Suppressor macrophage treated with lipopolysaccharide for 4 hours (primary cell): ENCODE data around the gene DLGAP1.

ENCODE experiments used
- DNase-seq: peaks from one replicate; pipeline ENCODE4 v3.0.0-alpha.2; 2020

Gene DLGAP1

DNA sequence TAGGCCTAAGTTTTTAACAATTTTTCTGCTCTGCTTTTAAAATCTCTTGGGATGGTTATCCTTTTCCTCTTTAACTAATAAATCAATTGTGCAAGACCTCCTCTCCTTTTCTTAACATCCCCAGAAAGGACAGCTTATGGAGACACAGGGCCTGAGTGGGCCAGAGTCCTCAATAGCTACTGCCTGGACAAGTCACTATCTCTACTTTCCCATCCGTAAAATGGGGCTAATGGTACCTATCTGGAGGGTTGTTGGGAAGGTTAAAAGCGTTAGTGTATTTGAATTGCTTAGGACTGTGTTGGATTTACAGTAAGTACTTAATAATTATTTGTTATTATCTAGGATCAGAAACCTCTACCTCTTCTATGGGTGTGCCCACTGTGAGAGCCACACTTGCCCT, 945.1 kb downstream of the DLGAP1 start:
- DNase-seq: no peak

DNA sequence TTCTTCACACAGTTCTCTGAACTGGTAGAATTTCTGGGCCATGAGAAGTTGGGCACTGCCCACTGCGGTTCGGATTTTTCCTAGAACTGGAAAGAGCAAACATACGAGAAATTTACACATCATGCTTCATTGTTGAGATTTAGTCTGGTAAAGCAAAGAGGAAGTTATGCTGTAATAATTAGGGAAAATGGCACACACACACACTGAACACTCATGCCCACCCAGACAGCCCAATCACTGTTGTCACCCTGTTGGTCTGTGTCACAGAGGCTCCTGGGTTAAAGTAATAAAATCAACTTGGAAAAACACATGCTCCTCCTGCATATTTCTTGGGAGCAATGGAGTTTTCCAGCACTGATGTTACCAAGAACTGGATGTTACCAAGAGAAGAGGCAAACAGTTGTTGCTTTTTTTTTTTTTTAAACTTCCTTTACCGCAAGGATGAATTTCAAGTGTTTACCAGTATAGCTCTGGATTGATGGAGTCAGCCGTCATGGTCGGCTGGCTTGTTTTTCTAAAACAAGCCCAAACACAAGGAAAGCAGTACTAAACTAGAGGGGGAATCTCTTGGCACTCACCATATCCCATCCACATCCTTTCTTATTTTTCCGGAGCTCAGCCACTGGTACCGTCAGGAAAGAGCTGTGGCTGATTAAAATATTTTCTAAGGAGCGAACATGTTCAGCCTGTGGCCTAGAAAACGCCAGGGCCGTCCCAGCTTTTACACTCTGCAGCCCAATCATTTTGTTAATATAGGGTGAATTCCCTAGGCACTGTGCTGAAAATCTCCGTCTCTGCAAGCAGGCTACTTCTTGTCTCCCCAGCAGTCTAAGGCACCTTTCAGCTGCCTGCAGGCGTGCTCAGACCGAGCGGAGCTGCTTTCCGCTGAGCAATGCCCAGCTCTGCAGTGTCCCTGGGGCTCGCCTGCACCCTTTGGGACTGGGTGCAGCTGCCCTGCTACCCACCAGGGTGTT, 946.2 kb downstream of the DLGAP1 start:
- peak; percentile 15 for DNase-seq

DNA sequence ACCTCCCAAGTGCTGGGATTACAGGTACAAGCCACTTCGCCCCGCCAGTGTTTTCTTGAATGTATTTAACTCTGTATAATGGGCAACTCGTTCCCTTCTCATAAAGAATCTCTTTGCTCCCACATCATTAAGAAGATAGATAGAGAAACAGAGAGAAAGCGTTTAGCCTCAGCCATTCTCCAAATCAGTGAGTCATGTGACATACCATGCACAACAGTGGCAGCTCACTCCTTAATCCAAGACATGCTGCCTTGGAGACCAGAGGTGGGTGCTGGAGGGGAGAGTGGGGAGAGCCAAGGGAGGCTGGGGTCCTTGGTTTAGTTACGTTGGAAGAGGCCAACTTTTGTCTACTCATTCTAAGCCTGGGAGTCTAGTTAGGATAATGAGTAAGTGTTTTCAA, 950.5 kb downstream of the DLGAP1 start:
- DNase-seq: no peak

DNA sequence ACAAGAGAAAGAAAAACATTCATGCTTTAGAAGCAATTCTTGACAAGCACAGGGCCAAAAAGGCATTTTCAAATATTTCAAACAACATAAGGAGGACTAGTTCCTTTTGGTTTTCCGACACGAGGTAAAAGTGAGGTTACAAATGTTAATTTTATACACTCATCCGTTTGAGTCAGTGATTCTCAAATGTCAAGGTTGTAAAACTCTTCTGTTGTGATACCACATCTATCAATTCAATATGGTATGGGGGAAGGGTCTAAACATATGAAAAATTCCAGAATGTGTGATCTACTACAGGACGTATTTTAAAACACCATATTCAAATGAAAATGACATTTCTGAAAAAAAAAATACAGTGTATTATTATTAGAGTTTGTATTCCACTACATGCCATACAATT, 952.5 kb downstream of the DLGAP1 start:
- no peak for DNase-seq

DNA sequence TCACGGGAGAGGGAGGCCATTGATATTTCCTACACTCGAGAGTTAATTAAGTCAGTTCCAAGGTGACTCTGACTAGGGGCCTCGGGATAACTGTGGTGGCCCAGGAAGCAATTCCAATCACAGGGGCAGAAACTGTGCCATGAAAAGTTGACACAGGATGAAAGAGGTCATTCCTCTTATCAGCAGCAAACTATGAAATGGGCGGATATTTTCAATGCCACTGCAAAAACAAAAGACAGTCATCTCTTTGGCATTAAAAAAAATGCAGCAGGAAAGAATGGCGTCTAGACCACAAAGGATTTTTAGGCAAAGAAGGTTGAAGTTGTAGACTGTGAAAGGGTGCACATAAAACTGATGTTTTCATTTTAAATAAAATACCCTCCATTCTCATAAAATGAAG, 955.1 kb downstream of the DLGAP1 start:
- no peak for DNase-seq

DNA sequence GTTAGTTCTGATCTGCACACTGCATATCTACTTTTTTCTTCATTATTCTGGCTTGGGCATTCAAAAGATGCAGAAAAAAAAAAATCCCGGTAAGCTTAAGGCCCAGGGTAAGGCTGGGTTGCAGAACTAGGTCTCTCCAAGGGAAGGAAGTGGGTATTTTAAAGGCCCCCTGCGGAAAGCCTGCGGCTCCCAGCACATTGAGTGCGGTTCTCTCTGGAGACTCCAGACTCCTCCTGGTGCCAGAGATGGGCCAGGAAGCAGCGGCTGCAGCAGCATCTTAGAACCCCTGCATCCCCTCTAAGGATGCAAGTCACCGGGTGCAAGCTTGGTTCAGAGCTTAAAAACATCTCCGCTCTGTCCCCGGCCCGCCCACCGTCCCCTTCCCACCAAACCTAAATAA, 955.6 kb downstream of the DLGAP1 start:
- DNase-seq: no peak

DNA sequence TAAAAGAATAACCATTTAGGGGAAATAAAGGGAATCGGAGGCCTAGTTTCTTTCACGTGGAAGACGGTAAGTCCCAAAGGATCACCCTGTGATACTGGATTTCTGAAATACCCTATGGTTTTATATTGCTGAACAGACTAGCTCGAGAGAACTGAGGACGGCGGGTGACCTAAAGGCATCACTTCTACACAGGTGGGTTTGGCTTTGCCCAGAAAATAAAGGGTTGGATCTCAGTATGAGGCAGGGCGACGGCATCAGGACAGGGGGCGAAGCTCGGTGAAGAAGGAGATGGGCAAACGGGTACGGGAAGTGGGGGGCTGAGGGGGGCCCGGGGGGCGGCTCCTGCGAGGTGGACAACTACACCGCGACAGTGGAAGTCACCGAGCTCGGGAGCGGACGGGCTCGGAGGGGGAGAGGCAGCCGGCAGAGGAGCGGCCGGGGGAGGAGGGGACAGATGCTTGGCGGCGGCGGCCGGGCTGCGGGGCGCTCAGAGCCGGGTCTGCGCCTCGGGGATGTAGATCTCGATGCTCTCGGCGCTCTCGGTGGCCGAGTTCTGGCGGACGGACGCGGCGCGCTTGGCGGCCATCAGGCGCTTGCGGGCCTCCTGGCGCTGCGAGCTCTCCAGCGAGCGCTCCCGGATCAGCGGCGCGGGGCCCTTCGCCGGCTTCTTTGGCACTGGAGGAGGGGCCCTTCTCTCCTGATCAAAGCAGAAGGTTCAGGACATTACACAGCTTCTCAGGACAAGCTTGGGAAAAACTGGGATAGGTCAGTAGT, 956.2 kb downstream of the DLGAP1 start:
- peak; percentile 29 for DNase-seq

DNA sequence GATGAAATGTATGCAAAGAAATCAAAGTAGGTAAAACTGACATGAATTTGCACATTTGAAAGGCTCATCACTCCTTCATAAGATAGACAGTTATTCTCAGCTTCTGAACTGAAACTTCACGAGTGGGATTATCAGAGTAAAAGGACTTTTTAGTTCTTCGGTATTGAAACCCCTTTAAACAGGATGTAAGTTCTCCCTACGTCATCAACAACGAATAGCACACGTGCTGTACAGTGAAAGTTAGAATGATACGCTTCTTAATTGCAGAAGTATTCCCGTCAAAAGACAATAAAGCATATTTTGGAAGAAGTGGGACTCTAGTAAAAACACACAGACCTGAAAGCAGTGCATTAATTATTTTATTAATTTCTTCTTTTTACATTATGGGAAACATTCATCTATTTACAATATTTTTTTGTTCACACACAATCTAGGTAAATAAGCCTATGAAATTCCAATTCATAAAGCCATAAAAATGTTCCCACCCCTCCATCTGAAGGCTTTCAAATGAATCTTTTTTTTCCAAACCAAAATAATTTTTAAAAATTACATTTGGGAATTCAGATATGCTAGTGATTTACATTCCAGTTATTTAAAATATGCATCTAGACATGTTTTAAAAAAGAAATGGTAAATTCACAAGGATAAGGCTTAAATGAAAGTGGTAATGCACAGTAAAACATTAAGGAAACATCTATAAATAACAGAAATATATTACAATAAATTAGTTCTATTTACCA, 959.2 kb downstream of the DLGAP1 start:
- DNase-seq: peak; percentile 51

DNA sequence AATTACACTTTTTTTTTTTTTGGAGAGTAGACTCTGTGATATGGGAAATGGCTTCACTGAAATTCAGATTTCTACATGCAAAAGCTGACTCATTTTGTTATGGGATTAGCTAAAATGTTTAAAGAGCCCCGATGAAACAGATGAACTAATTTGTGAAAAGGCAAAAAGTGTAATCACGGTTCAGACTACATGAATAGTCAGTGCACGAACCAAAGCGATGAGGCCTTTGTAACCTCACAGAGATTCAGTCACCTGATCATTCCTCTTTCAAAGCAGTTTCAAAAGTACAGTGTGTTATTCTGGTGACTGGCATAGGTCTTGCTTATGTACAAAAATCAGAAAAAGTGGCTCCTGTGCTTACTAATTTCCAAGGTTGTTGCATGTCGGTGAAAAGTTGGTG, 960.5 kb downstream of the DLGAP1 start:
- DNase-seq: peak; percentile 27

DNA sequence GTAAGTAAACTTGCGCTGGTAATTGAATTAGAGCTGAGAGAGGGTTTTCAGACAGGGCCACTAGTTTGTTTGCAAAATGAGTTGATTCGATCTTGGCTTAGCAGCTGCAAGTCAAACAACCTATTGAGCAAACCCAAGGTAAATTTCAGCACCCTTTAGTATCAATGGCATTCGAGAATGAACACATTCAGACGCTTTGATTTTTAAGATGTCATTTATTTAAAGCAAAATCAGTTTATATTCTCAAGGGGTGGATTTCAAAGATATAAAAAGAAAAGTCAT, 960.9 kb downstream of the DLGAP1 start:
- DNase-seq: no peak

DNA sequence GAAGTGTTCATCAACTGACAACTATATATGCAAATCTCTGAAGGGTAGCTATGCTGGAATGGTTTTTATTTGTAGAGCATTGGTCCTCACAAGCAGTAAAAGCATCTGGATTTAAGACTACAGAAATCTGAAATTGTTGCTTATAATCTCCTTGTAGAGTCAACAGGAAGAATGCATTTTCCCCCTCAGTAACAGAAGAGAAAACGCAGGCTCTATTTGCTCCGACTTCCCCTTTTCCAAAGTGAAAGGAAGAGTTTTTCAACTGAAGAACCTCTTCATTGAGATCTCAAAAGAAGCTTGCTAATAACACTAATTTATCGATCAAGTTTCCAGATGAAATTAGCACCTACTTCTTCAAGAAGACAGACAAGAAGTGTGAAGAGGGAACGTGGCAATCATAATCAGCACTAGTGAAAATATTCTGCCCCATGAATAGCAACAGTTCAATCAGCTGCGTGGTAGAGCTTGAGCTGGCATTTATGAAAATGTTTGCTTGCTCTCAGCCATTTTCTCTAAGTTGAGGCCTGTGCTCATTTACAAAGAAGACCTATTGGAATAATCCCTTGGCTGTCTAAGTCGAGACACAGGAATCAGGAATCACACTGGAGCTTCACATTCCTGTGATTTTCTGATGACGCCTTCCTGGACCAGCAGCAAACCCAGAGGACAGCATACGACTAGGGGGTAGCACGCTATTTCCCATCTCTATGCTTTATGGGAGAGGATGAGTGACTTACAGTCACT, 961.4 kb downstream of the DLGAP1 start:
- DNase-seq: peak; percentile 55

DNA sequence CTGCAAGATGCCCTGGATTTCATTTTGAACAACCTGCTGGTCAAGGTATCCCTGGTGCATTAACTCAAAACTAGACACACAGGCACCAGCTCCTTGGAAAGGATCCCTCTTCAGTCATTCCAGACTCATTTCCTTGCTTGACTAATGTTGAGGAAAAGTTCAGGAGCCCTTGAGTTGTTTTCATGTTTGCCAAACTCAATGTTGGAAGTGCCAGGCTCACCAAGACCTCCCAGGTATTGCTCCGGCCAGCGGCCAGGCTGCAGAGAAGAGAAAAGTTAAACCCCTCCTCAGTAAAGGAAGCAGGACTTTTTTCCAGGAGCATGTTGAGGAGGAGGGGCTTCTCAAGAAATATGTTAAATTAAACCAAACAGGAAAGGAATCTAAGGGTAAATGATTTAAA, 962.4 kb downstream of the DLGAP1 start:
- no peak for DNase-seq

DNA sequence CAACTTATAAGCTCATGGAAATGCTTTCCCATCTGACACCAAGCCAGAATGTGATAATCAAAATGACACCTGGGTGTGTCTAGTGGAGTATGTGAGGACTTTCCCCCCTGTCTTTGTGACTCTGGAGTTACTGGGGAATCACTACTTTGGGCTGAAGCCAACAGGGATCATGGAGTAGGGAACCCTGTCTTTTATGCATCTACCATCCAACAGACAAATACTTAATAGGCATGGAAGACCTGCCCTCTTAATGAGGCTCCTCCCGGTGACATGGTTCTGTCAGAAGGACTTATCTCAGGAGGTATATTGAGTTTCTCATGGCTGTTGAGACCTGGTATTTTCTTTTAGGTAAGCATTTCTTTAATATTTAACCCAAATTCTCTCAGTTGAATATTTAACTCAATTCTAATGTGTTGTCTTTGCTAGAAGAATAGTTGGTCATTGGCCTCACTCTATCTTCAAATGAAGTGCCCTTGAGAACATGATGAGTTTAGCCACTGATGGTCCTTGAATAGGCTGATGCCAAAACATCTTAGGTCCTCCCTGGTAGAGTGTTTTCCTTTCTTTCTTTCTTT, 963.0 kb downstream of the DLGAP1 start:
- no peak for DNase-seq

DNA sequence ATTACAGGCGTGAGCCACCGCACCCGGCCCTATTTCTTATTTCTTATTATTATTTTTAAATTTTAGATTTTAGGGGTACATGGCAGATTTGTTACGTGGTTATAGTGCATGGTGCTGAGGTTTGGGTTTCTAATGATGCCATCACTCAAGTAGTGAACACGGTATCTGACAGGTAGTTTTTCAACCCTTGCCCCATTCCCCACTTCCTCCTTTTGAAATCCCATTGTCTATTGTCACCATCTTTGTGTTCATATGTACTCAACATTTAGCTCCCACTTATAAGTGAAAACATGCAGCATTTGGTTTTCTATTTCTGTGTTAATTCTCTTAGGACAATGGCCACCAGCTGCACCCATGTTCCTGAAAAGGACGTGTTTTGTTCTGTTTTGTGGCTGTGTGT, 965.6 kb downstream of the DLGAP1 start:
- DNase-seq: no peak

DNA sequence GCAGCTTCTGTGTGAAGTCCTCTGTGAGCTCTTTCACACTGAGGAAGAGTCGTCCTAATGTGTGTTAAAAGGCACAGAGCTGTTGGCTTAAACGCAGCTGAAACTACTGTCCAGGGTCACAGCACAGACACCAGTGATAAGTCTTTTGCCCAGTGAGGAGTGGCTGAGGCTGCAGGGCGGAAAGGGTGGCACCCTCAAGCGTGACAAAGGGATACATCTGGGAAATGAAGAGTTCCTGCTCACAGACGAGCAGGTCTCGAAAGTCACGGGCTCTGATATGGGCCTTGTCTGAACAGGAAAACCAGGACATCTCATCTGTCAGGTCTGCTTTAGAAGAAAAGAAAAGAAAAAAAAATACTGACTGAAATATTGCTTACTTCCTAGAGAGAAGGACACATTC, 968.6 kb downstream of the DLGAP1 start:
- DNase-seq: no peak

DNA sequence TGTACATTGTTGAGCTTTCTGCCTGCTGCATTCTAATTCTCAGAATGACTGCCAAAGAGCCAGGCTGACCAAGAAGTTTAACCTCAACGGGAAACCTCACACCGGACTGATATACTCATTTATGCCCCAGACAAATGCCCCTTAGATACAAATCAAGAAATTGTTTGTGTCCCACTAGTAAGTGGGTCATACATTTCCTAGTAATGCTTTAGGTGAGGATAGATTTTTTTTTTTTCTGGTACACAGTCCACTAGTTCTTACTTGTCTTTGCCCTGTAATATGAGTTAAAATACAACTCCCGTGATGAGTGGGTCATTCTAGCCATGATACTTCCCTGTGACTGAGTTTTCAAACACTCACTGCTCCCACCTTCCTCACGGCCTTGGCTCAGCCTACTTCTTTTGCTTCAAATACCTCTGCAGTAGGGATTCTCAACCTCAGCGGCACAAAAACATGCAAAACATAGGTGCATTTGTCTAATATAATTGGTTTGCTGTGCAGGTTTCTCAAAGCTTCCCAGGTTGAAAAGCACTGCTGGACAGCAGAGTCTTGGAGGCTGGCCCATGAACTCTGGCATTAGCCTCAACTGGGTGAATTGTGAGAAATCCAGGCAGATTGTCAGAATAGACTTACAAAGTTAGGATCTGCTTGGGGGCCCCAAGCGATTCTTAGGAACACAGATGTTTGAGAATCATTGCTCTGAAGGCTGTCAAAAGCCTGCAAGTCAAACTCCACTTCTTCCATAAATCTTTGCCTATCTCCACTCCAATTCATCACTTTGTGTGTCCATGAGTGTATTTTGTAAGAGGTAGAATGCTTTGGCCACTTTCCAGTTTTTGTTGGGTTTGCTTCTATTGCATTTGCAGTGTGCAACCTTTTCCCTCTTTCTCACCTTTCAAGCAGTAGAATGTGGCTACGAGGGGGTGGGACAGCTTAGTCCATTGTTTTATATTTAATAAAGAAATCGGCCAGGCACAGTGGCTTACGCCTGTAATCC, 969.7 kb downstream of the DLGAP1 start:
- DNase-seq: no peak

DNA sequence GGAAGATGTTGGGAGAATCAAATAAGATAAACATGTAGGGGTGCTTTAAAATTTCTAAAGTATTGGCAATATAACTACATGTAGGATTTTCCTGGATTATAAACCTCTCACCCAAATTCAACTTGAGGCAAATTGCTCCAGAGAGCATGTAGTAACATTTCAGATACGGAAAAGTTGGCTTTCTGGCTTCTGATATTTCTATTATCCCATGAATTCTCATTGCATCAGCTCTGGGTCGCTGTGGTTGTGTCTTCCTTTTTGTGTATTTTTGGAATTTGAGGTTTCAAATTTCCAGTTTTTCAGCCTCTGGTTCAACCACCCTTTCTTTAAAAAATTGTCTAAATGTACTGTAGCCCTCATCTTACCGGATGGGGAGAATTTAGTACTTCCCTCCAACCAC, 972.8 kb downstream of the DLGAP1 start:
- no peak for DNase-seq

DNA sequence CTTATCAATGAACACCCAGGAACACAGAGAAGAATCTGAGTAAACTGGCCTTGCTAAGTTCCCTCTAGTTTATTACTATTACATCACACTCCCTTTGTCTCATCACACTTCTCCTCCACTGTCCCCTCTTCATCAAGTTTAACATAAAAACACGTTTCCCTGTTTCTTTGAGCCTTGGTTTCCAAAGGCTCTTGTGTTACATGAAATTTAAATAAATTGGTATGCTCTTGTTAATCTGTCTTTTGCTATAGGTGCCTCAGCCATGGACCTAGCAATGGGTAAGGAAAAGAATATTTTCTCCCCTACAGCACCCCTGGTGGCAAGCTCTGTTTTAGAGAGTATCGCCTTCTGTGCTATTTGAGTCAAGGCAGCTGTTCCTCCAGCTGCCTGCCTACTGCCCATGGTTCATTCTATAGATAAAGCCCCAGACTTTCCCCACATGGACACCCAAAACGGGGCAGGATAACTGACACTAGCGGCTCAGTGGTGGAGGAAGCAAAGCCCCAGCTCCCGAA, 973.4 kb downstream of the DLGAP1 start:
- DNase-seq: peak; percentile 21

DNA sequence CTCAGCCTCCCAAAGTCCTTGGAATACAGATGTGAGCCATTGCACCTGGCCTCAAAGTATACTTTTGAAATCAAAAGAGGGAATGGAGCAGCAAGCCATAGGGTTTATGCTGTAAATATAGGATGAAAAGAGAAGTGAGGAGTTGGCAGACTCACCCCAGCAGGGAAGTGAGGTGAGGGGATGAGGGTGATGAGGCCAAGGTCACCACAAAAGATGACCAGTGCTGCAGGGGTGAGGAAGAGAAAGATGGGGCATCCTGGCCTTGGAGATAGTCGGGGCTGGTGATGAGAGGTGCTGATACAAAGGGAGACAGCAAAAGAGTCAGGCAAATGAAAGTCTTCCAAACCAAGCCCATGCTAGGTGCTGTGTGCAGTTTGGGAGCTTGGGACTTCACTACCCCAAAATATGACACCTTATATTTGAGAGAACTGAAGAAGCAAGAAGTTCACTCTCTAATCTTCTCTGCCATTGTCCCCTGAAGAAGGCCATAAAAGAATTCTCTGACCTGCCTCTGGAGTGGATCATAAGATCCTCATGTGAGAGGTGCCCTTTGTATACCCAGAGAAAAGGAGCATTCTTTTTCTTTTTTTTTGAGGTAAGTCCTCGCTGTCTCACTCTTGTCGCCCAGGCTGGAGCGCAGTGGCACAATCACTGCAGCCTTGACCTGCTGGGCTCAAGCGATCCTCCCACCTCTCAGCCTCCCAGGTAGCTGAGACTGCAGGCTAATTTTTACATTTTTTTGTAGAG, 974.1 kb downstream of the DLGAP1 start:
- DNase-seq: no peak

DNA sequence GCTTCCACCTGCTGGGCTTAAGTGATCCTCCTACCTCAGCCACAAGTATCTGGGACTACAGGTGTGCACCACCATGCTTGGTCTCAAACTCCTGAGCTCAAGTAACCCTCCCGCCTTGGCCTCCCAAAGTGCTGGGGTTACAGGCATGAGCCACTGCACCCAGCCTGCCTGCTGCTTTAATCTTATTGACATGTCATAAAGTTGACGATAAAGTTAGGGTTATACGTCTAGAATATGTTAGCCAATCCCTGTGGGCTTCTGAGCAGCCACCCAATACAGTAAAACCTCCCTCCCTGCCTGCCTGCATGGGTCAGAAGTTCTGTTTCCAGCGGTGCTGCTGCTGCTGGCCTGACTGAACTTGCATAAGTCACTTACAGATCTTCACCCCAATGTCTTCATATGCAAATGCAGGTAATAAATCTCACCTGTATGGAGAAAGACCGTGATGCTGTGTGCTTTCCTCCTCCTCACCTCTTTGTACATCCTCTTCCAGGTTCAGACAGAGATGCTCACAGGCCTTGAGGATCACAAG, 975.1 kb downstream of the DLGAP1 start:
- no peak for DNase-seq
